Fibroblast of lung (primary cell): ENCODE data around the gene FAM153A.
"Not testable (repeated sequence)": the region's sequence is repeated elsewhere in the genome, so short reads cannot be mapped to it uniquely, and the experiment has no call there.

Experiments
- EZH2 ChIP-seq: IDR thresholded peaks from 2 replicates; pipeline ENCODE4 v1.5.1; 2012; ENCODE audit warnings: low read length, control low read depth, mild to moderate bottlenecking; ENCODE audit errors: missing control alignments
- TF ChIP-seq, protein P1 (sequence below), 2 donors: IDR thresholded peaks in 1 of 2; conservative IDR thresholded peaks in 1 of 2; 1 replicate in 1 of 2; 2 replicates in 1 of 2; pipeline ENCODE4 v1.5.1; 2011 to 2012; ENCODE audit warnings: low read length in 2 of 2, control low read depth in 1 of 2, inconsistent platforms in 1 of 2, low read depth in 1 of 2, mild to moderate bottlenecking in 1 of 2

- TF ChIP-seq, protein P1, sequence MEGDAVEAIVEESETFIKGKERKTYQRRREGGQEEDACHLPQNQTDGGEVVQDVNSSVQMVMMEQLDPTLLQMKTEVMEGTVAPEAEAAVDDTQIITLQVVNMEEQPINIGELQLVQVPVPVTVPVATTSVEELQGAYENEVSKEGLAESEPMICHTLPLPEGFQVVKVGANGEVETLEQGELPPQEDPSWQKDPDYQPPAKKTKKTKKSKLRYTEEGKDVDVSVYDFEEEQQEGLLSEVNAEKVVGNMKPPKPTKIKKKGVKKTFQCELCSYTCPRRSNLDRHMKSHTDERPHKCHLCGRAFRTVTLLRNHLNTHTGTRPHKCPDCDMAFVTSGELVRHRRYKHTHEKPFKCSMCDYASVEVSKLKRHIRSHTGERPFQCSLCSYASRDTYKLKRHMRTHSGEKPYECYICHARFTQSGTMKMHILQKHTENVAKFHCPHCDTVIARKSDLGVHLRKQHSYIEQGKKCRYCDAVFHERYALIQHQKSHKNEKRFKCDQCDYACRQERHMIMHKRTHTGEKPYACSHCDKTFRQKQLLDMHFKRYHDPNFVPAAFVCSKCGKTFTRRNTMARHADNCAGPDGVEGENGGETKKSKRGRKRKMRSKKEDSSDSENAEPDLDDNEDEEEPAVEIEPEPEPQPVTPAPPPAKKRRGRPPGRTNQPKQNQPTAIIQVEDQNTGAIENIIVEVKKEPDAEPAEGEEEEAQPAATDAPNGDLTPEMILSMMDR (conservative IDR thresholded peaks at IDR 0.05 in 1 of 2, IDR thresholded peaks at IDR 0.05 in 1 of 2; ENCODE audit: low read depth in 1 of 2, low read length in 2 of 2) = not testable (repeated sequence)
- not testable (repeated sequence) for TF ChIP-seq EZH2
These were observed 18.8 kb downstream of the FAM153A start for GRCh38 chr5:177763737-177764508.
